ENCODE data around the gene TRIM33. TPM values are rescaled to one million over a fixed set of nuclear protein-coding genes. Genes with fewer than 3 reads are reported as not detected.
A peak's percentile ranks its signal among the peaks of the same experiment; 100 is the strongest.

Gene TRIM33
- total and polyA plus RNA-seq, 2 of the 13 experiments (the other 11 are each of a cell fraction or from before 2014, with no cell fraction given): 35.5 to 42.2 TPM

GRCh38 chr1:114457675-114458236 lies 53.2 kb downstream of the TRIM33 start (continued):
- peak; percentile 58; the same call in 1 of the 2 replicates for TF ChIP-seq ZNF503 (CRISPR knock-in tag; IDR thresholded peaks at IDR 0.05)
- no peak for TF ChIP-seq BCLAF1 (IDR thresholded peaks at IDR 0.05)
- no peak for TF ChIP-seq ZNF33A (CRISPR knock-in tag; IDR thresholded peaks at IDR 0.05; ENCODE audit: borderline replicate concordance)
- TF ChIP-seq IKZF1 (IDR thresholded peaks at IDR 0.05): no peak
- TF ChIP-seq ZNF281 (CRISPR knock-in tag; IDR thresholded peaks at IDR 0.05; ENCODE audit: borderline replicate concordance): no peak
- TF ChIP-seq PRDM10 (CRISPR knock-in tag; IDR thresholded peaks at IDR 0.05; ENCODE audit: low read depth): no peak
- TF ChIP-seq HBP1 (CRISPR knock-in tag; IDR thresholded peaks at IDR 0.05; ENCODE audit: low read depth): no peak
- TF ChIP-seq ETV6 (CRISPR knock-in tag; conservative IDR thresholded peaks at IDR 0.05): no peak
- no peak for TF ChIP-seq ZNF766 (CRISPR knock-in tag; IDR thresholded peaks at IDR 0.05; ENCODE audit: borderline replicate concordance)
- TF ChIP-seq ZNF121 (CRISPR knock-in tag; IDR thresholded peaks at IDR 0.05): no peak
- no peak for TF ChIP-seq ZNF883 (CRISPR knock-in tag; IDR thresholded peaks at IDR 0.05; ENCODE audit: not compliant biosample characterization)
- no peak for TF ChIP-seq ZNF460 (CRISPR knock-in tag; IDR thresholded peaks at IDR 0.05; ENCODE audit: borderline replicate concordance)
- 0 out of 2 replicates have a peak, but pooled peaks have one; percentile 44 for TF ChIP-seq TEF (CRISPR knock-in tag; IDR thresholded peaks at IDR 0.05)
- TF ChIP-seq SMAD3 (CRISPR knock-in tag; IDR thresholded peaks at IDR 0.05): no peak
- no peak for TF ChIP-seq CCAR2 (optimal IDR thresholded peaks at IDR 0.05; ENCODE audit: low read depth, low read length)
- no peak for TF ChIP-seq KDM3A (CRISPR knock-in tag; IDR thresholded peaks at IDR 0.05; ENCODE audit: low read depth)
